Neural progenitor cell (in vitro differentiated cells): ENCODE data around the gene C1QA.

Experiments used
- EZH2 ChIP-seq: fragments of 200-600 bp; sonication (generic); IDR thresholded peaks from 2 replicates; pipeline ENCODE4 v1.6.1; 2017; ENCODE audit warnings: antibody characterized with exemption, mild to moderate bottlenecking, moderate library complexity
- EZH2phosphoT487 ChIP-seq: fragments of 200-600 bp; sonication (generic); IDR thresholded peaks from 2 replicates; pipeline ENCODE4 v1.6.1; 2017; ENCODE audit warnings: antibody characterized with exemption
- TF ChIP-seq, protein P1 (sequence below): fragments of 200-600 bp; sonication (generic); IDR thresholded peaks from 2 replicates; pipeline ENCODE4 v1.5.1; 2017; ENCODE audit warnings: antibody characterized with exemption, mild to moderate bottlenecking

DNA sequence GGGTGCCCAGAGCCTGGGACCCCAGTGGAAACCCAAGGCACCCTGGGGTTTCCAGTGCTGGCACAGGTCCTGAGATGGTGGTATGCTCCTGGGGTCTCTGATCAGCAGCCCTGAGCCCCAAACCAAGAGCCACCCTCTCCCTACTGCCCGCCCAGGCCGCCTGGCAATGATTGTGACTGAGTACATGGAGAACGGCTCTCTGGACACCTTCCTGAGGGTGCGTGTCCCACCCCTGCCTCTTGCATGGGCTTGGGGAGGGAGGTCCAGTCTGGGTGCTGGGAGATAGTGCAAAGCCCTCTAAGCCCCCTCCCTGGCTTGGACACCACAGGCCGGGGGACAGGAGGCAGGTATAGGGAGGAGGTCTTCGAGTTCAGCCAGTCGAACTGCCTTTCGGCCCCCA is 38.4 kb upstream of the C1QA start:
- no peak for TF ChIP-seq EZH2
- TF ChIP-seq, protein P1, sequence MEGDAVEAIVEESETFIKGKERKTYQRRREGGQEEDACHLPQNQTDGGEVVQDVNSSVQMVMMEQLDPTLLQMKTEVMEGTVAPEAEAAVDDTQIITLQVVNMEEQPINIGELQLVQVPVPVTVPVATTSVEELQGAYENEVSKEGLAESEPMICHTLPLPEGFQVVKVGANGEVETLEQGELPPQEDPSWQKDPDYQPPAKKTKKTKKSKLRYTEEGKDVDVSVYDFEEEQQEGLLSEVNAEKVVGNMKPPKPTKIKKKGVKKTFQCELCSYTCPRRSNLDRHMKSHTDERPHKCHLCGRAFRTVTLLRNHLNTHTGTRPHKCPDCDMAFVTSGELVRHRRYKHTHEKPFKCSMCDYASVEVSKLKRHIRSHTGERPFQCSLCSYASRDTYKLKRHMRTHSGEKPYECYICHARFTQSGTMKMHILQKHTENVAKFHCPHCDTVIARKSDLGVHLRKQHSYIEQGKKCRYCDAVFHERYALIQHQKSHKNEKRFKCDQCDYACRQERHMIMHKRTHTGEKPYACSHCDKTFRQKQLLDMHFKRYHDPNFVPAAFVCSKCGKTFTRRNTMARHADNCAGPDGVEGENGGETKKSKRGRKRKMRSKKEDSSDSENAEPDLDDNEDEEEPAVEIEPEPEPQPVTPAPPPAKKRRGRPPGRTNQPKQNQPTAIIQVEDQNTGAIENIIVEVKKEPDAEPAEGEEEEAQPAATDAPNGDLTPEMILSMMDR = no peak
- TF ChIP-seq EZH2phosphoT487 = no peak
